Glutamatergic neuron (in vitro differentiated cells): ENCODE results near the gene TBC1D22A. TPM values are rescaled to one million over a fixed set of nuclear protein-coding genes. Genes with fewer than 3 reads are reported as not detected.

ENCODE experiments used
- DNase-seq: peaks from one replicate; pipeline ENCODE4 v3.0.0; 2022
- H3K27ac Mint-ChIP-seq: one replicate; pipeline ENCODE4 v1.8.0; 2020; ENCODE audit warnings: mild to moderate bottlenecking, mixed read lengths, inconsistent platforms; ENCODE audit not compliant: unreplicated experiment
- H3K27me3 Mint-ChIP-seq: one replicate; pipeline ENCODE4 v1.8.0; 2020; ENCODE audit warnings: mild to moderate bottlenecking, moderate library complexity, mixed read lengths, inconsistent platforms; ENCODE audit not compliant: unreplicated experiment
- H3K36me3 Mint-ChIP-seq: one replicate; pipeline ENCODE4 v1.8.0; 2020; ENCODE audit warnings: mild to moderate bottlenecking, mixed read lengths, inconsistent platforms; ENCODE audit not compliant: unreplicated experiment
- H3K4me1 Mint-ChIP-seq: one replicate; pipeline ENCODE4 v1.8.0; 2020; ENCODE audit warnings: mild to moderate bottlenecking, low read depth, mixed read lengths, inconsistent platforms; ENCODE audit not compliant: unreplicated experiment
- H3K4me3 Mint-ChIP-seq: one replicate; pipeline ENCODE4 v1.8.0; 2020; ENCODE audit warnings: mild to moderate bottlenecking, mixed read lengths, inconsistent platforms; ENCODE audit not compliant: unreplicated experiment
- H3K9me3 Mint-ChIP-seq: one replicate; pipeline ENCODE4 v1.8.0; 2020; ENCODE audit warnings: mild to moderate bottlenecking, moderate library complexity, mixed read lengths, inconsistent platforms; ENCODE audit not compliant: unreplicated experiment
- total RNA-seq: library from RNA; stranded (reverse); fragmentation: NEBNext Ultra II Directional; extraction: Animal tissue kit (Norgen Biotek cat#: 25700); gene quantifications from one replicate; pipeline ENCODE4 v1.2.1, GENCODE V29; 2021; ENCODE audit not compliant: unreplicated experiment
- TF ChIP-seq, protein P1 (sequence below): fragments of 200-600 bp; sonication (generic); IDR thresholded peaks from one replicate; pipeline ENCODE4 v1.5.0; 2021; ENCODE audit not compliant: partially characterized antibody, unreplicated experiment

Gene TBC1D22A
- total RNA-seq, 1 donor from 2014 or later: 23.0 TPM

DNA sequence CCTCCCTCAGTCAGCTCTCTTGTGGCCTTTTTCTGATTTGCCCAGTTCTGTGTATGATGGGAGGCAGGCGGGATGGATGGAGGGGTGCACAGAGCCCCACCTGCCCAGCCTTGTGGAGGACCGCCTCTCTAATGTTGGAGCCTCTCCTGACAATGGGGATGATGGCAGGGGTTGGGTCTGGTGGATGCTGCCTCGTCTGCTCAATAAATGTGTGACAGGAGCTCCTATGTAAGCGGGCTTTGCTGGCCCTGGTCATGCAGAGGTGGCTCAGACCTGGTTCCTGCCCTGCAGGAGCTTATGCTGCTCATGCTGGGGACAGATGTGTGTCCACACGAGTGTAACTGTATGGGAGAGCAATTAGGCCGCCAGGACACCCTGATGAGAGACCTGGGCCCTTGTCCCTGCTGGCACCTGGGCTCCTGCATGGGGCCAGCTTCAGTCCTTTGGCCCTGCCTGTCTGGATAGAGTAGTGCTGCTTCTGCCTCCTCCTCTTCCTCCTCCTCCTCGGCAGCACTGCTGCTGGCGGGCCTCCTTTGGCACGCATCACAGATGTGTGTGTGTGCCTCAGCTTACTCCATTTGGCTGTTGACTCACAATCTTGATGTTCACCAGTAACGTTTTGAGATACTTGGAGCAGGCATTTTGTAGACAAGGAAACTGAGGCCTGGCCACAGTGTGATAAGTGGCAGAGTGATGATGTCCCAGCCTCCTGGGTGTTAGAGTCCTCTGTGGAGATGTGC is 131.0 kb downstream of the TBC1D22A start:
- H3K4me1 Mint-ChIP-seq: peaks cover 5% of the 10 kb centered on the region
- peaks cover 2% of the 10 kb centered on the region for H3K27me3 Mint-ChIP-seq
- no peak overlapping the region for H3K4me3 Mint-ChIP-seq
- TF ChIP-seq, protein P1, sequence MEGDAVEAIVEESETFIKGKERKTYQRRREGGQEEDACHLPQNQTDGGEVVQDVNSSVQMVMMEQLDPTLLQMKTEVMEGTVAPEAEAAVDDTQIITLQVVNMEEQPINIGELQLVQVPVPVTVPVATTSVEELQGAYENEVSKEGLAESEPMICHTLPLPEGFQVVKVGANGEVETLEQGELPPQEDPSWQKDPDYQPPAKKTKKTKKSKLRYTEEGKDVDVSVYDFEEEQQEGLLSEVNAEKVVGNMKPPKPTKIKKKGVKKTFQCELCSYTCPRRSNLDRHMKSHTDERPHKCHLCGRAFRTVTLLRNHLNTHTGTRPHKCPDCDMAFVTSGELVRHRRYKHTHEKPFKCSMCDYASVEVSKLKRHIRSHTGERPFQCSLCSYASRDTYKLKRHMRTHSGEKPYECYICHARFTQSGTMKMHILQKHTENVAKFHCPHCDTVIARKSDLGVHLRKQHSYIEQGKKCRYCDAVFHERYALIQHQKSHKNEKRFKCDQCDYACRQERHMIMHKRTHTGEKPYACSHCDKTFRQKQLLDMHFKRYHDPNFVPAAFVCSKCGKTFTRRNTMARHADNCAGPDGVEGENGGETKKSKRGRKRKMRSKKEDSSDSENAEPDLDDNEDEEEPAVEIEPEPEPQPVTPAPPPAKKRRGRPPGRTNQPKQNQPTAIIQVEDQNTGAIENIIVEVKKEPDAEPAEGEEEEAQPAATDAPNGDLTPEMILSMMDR: no peak
- DNase-seq: no peak
- H3K9me3 Mint-ChIP-seq: peaks cover 4% of the 10 kb centered on the region
- H3K27ac Mint-ChIP-seq: no peak overlapping the region
- peaks cover 13% of the 10 kb centered on the region for H3K36me3 Mint-ChIP-seq

- Mint-ChIP-seq H3K4me1 (peaks cover 5% of the 10 kb centered on the region), H3K36me3 (peaks cover 13% of the 10 kb centered on the region), H3K9me3 (peaks cover 4% of the 10 kb centered on the region), H3K27me3 (peaks cover 2% of the 10 kb centered on the region), H3K4me3 (no peak overlapping the region), H3K27ac (no peak overlapping the region)
- no peak for DNase-seq
- TF ChIP-seq, protein P1: no peak
Measured at GRCh38 chr22:46894081-46894671, 131.7 kb downstream of the TBC1D22A start.

DNA sequence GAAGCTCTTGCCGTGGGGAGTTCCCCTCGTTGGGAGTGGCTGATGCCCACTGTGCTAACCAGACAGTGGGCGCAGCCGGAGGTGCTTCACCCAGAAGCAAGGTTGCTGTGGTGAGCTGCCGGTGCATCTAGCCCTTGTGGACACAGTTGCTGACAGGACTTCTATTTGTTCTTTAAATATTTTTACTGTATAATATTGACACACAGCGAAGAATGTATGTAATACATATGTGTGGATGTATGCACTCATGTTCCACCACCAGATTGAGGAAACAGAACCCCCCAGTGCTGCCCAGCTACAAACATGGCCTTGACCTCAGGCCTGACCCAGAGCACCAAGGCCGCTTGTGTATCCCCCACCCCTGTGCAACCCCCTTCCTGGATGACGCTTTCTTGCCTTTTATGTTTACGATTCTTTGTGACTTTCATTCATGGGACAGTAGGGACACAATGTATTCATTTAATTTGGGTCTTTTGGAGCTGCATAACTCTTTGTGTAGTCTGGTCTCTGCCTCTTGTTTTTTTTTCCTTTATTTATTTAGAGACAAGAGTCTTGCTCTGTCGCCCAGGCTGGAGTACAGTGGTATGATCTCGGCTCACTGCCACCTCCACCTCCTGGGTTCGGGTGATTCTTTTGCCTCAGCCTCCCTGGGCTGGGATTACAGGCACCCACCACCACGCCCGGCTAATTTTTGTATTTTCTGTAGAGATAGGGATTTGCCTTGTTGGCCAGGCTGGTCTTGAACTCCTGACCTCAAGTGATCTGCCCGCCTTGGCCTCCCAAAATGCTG is 132.6 kb downstream of the TBC1D22A start:
- TF ChIP-seq, protein P1: no peak
- DNase-seq: no peak
- peaks cover 5% of the 10 kb centered on the region for H3K4me1 Mint-ChIP-seq

DNA sequence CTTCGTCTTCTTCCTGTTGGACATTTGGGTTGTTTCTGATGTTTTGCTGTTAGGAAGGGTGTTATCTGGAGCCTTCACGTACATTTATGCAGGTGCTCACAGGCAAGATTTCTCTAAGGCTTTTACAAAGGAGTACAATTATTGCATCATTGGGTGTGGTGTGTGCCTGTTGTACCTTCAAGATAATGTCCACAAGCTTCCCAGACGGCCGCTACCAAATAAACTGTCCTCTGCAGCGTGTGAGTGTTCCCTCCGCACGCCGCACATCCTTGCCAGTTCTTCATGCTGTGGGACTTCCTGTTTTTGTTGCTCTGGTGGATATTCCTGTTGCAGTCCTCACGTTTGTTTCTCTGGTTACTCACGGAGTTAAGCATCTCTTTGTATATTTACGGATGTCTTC is 133.3 kb downstream of the TBC1D22A start:
- peaks cover 2% of the 10 kb centered on the region for H3K27me3 Mint-ChIP-seq
- DNase-seq: no peak
- no peak overlapping the region for H3K27ac Mint-ChIP-seq
- peaks cover 5% of the 10 kb centered on the region for H3K4me1 Mint-ChIP-seq
- no peak overlapping the region for H3K4me3 Mint-ChIP-seq
- peaks cover 18% of the 10 kb centered on the region for H3K36me3 Mint-ChIP-seq
- H3K9me3 Mint-ChIP-seq: peaks cover 4% of the 10 kb centered on the region
- TF ChIP-seq, protein P1: no peak

More for the DNA sequence above, 132.6 kb downstream of the TBC1D22A start:
- peaks cover 13% of the 10 kb centered on the region for H3K36me3 Mint-ChIP-seq
- no peak overlapping the region for H3K4me3 Mint-ChIP-seq
- no peak overlapping the region for H3K27ac Mint-ChIP-seq
- peaks cover 2% of the 10 kb centered on the region for H3K27me3 Mint-ChIP-seq
- peaks cover 4% of the 10 kb centered on the region for H3K9me3 Mint-ChIP-seq
